Karpas-422 (cell line): ENCODE results near the gene TSPAN9. TPM values are rescaled to one million over a fixed set of nuclear protein-coding genes. Genes with fewer than 3 reads are reported as not detected.

Source experiments
- DNase-seq: peaks from one replicate; pipeline ENCODE4 v3.0.0-alpha.2; 2015
- H2AFZ ChIP-seq: fragments of 200-600 bp; sonication (generic); 2 replicates; pipeline ENCODE4 v1.6.1; 2014; ENCODE audit warnings: antibody characterized with exemption, low read length, mixed read lengths
- H3K27ac ChIP-seq: fragments of 200-600 bp; sonication (generic); 2 replicates; pipeline ENCODE4 v1.5.1; 2014; ENCODE audit warnings: mild to moderate bottlenecking, low read length, moderate library complexity
- H3K27me3 ChIP-seq: fragments of 200-600 bp; sonication (generic); 2 replicates; pipeline ENCODE4 v1.6.1; 2014; ENCODE audit warnings: low read length, mixed read lengths
- H3K36me3 ChIP-seq: fragments of 200-600 bp; sonication (generic); 2 replicates; pipeline ENCODE4 v1.6.1; 2014; ENCODE audit warnings: low read length, mixed read lengths; ENCODE audit not compliant: insufficient read depth
- H3K4me1 ChIP-seq: fragments of 200-600 bp; sonication (generic); 2 replicates; pipeline ENCODE4 v1.6.1; 2014; ENCODE audit warnings: mild to moderate bottlenecking, low read length, mixed read lengths
- H3K4me2 ChIP-seq: fragments of 200-600 bp; sonication (generic); 2 replicates; pipeline ENCODE4 v1.6.1; 2014; ENCODE audit warnings: low read length, low read depth, mild to moderate bottlenecking; ENCODE audit not compliant: poor library complexity, severe bottlenecking
- H3K4me3 ChIP-seq: fragments of 200-600 bp; sonication (generic); 2 replicates; pipeline ENCODE4 v1.5.1; 2014; ENCODE audit warnings: mild to moderate bottlenecking, antibody characterized with exemption, low read length, mixed read lengths
- H3K79me2 ChIP-seq: fragments of 200-600 bp; sonication (generic); 2 replicates; pipeline ENCODE4 v1.6.1; 2014; ENCODE audit warnings: mild to moderate bottlenecking, low read length, mixed read lengths
- H3K9ac ChIP-seq: fragments of 200-600 bp; sonication (generic); 2 replicates; pipeline ENCODE4 v1.6.0; 2014; ENCODE audit warnings: low read length
- H3K9me2 ChIP-seq: fragments of 200-600 bp; sonication (generic), shearing (Covaris generic); replicated peaks from 2 replicates; pipeline ENCODE4 v1.6.0; 2014; ENCODE audit warnings: mild to moderate bottlenecking, low read length, moderate library complexity; ENCODE audit not compliant: insufficient read depth
- H3K9me3 ChIP-seq: fragments of 300-700, 200-600 bp; sonication (generic); 2 replicates; pipeline ENCODE4 v1.6.1; 2014; ENCODE audit warnings: low read length, mixed read lengths
- H4K20me1 ChIP-seq: fragments of 200-600 bp; sonication (generic); 2 replicates; pipeline ENCODE4 v1.6.1; 2014; ENCODE audit warnings: mild to moderate bottlenecking, antibody characterized with exemption, low read length, low read depth; ENCODE audit not compliant: insufficient read depth
- total RNA-seq: library from RNA; depleted of rRNA; stranded (reverse); fragments of >200 nt; shearing (Covaris generic); gene quantifications from 2 replicates; pipeline ENCODE4 v1.2.3, GENCODE V29; 2014; ENCODE audit warnings: low replicate concordance

Gene TSPAN9
- total RNA-seq, 1 experiment from 2014 or later: 2.0 TPM

- Histone ChIP-seq H3K4me2 (no peak overlapping the region), H3K27ac (no peak overlapping the region), H3K27me3 (no peaks in the 10 kb centered on the region), H3K9me3 (no peaks in the 10 kb centered on the region), H2AFZ (no peak overlapping the region), H3K36me3 (no peaks in the 10 kb centered on the region), H3K9me2 (no peaks in the 10 kb centered on the region), H3K9ac (no peak overlapping the region), H4K20me1 (no peaks in the 10 kb centered on the region; the same call in 1 of the 2 replicates), H3K4me1 (peaks cover 3% of the 10 kb centered on the region), H3K4me3 (no peak overlapping the region), H3K79me2 (no peaks in the 10 kb centered on the region)
- no peak for DNase-seq
These were observed 218.0 kb downstream of the TSPAN9 start for GRCh38 chr12:3295225-3295624.

DNA sequence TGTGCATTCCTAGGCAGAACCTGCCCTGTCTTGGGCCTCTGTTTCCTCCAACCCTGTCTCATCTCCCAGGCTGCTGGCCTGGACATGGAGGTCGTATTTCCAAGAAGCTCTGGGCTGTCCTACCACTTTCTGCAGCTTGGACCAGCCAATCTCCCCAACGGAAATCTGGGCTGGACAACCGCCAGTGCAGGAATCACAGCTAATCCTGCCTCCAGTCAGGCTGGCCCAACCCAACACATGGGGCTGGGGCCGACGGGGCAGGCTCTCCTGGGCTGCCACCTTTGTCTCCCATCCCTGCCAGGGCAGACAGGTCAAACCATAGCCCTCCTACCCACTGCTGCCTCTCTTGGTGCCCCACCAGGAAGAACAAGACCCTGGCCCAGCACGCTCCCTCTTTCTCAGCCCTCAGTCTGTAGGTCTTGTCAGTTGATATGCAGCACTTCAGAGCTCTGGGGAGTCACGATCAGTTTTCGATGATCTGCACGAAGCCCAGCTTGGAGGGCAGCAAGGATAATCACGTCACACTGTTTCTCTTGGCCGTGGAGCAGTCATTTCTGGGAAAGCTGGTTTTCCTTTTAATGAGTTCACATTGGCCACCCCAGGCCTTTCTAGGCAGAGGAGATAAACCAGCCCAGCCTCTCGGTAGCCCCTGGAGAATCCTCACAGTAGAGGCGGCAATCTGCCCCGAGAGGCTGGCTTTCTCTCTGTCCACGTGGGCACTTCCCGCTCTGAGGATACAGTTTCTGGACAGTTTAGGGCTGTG, 218.6 kb downstream of the TSPAN9 start:
- no peak overlapping the region for H2AFZ ChIP-seq
- H3K9me3 ChIP-seq: no peaks in the 10 kb centered on the region
- H3K4me1 ChIP-seq: peaks cover 4% of the 10 kb centered on the region
- H3K9ac ChIP-seq: no peak overlapping the region
- H3K36me3 ChIP-seq: no peaks in the 10 kb centered on the region
- H3K4me3 ChIP-seq: no peak overlapping the region
- H3K9me2 ChIP-seq: no peaks in the 10 kb centered on the region
- DNase-seq: no peak
- no peaks in the 10 kb centered on the region for H3K79me2 ChIP-seq
- H4K20me1 ChIP-seq: no peaks in the 10 kb centered on the region; the same call in 1 of the 2 replicates
- no peak overlapping the region for H3K27ac ChIP-seq
- no peak overlapping the region for H3K4me2 ChIP-seq
- no peaks in the 10 kb centered on the region for H3K27me3 ChIP-seq

DNA sequence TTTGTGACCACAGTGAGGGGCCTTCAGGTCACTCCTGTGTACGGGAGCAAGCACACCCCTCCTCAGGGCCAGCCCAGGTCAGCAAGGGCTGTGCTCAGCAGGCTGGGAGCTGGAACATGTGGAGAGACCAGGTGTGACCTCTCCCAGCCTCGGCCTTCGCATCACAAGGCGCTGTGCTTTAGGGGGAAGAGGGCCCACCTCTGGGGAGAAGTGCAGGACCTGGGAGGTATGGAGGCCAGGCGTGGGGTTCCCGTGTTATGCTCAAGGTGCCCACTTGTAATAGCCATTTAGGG, 219.2 kb downstream of the TSPAN9 start:
- Histone ChIP-seq H3K79me2 (no peaks in the 10 kb centered on the region), H3K27me3 (no peaks in the 10 kb centered on the region), H3K36me3 (no peaks in the 10 kb centered on the region), H4K20me1 (no peaks in the 10 kb centered on the region; the same call in 1 of the 2 replicates), H3K9me3 (no peaks in the 10 kb centered on the region), H3K4me2 (no peak overlapping the region), H3K27ac (no peak overlapping the region), H3K9ac (no peak overlapping the region), H3K4me1 (peaks cover 4% of the 10 kb centered on the region), H3K4me3 (no peak overlapping the region), H3K9me2 (no peaks in the 10 kb centered on the region), H2AFZ (no peak overlapping the region)
- no peak for DNase-seq

GRCh38 chr12:3298603-3299002, 221.4 kb downstream of the TSPAN9 start:
- Histone ChIP-seq H3K4me2 (no peak overlapping the region), H2AFZ (no peak overlapping the region), H3K36me3 (no peaks in the 10 kb centered on the region), H3K4me3 (no peak overlapping the region), H3K27me3 (no peaks in the 10 kb centered on the region), H3K4me1 (peaks cover 4% of the 10 kb centered on the region), H3K9ac (no peak overlapping the region), H4K20me1 (peaks cover 3% of the 10 kb centered on the region; the same call in 1 of the 2 replicates), H3K9me2 (no peaks in the 10 kb centered on the region), H3K9me3 (no peaks in the 10 kb centered on the region), H3K79me2 (no peaks in the 10 kb centered on the region), H3K27ac (no peak overlapping the region)
- DNase-seq: no peak

DNA sequence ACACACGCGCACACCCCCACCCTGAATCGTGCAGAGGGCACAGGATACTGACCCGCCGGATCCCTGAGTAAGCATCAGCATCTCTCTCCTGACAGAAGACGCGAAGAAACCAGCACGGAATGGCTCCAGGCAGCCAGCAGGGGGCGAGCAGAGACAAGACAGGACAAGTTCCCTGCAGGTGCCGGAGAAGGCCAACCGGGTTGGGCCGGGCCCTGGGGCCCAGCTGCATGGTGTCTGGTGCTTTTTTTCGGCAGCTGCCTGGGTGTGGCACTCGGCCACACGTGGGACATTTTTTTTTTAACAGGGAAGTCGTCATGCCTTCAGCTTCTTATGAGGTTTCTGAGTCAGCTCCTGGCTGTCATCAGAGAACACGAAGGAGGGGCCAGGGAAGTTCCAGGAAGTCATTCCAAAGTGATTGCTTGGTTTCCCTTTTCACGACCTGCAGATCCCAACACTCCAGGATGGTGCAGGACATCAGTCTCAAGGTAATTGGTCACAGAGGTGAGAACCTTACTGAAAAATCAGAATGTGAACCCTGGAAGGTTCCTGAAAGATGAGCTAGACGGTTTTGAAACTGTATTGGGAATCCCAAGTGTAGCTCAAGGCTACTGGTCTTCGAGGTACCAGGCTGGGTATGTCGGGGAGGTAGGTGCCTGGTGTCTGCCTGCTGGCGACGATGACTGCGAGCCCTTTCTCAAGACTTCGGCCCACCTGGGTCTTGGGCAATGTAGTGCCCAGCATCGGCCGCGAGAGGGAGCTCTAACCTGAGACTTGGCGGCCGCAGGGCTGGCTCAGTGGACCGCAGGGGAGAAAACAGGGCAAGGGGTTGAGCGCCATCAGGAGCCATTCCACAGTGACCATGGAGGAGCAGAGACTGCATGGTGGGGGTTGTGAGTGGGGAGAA, 223.0 kb downstream of the TSPAN9 start:
- H3K79me2 ChIP-seq: no peaks in the 10 kb centered on the region
- H4K20me1 ChIP-seq: peaks cover 3% of the 10 kb centered on the region; the same call in 1 of the 2 replicates
- H3K9me2 ChIP-seq: no peaks in the 10 kb centered on the region
- H3K27me3 ChIP-seq: no peaks in the 10 kb centered on the region
- H3K4me2 ChIP-seq: no peak overlapping the region
- H3K9me3 ChIP-seq: no peaks in the 10 kb centered on the region
- H3K36me3 ChIP-seq: no peaks in the 10 kb centered on the region
- H3K4me3 ChIP-seq: no peak overlapping the region
- H3K27ac ChIP-seq: no peak overlapping the region
- H3K4me1 ChIP-seq: peaks cover 4% of the 10 kb centered on the region
- H3K9ac ChIP-seq: no peak overlapping the region
- DNase-seq: peak; percentile 93
- H2AFZ ChIP-seq: no peak overlapping the region

GRCh38 chr12:3300833-3301401, 223.7 kb downstream of the TSPAN9 start:
- H3K4me3 ChIP-seq: no peak overlapping the region
- no peak overlapping the region for H3K4me2 ChIP-seq
- no peak overlapping the region for H2AFZ ChIP-seq

GRCh38 chr12:3302401-3303041, 225.3 kb downstream of the TSPAN9 start:
- no peaks in the 10 kb centered on the region for H3K79me2 ChIP-seq
- H3K27me3 ChIP-seq: no peaks in the 10 kb centered on the region
- no peaks in the 10 kb centered on the region for H3K9me3 ChIP-seq
- H3K36me3 ChIP-seq: no peaks in the 10 kb centered on the region
- peaks cover 3% of the 10 kb centered on the region; the same call in 1 of the 2 replicates for H4K20me1 ChIP-seq
- H3K4me2 ChIP-seq: no peak overlapping the region
- no peak overlapping the region for H3K27ac ChIP-seq
- no peak overlapping the region for H3K4me3 ChIP-seq
- H3K9ac ChIP-seq: no peak overlapping the region
- H3K4me1 ChIP-seq: peaks cover 4% of the 10 kb centered on the region
- DNase-seq: no peak
- no peaks in the 10 kb centered on the region for H3K9me2 ChIP-seq
- H2AFZ ChIP-seq: no peak overlapping the region

More at GRCh38 chr12:3300833-3301401, 223.7 kb downstream of the TSPAN9 start:
- Histone ChIP-seq H3K9ac (no peak overlapping the region), H3K36me3 (no peaks in the 10 kb centered on the region), H3K27me3 (no peaks in the 10 kb centered on the region), H3K79me2 (no peaks in the 10 kb centered on the region), H3K27ac (no peak overlapping the region), H3K4me1 (peaks cover 4% of the 10 kb centered on the region), H3K9me2 (no peaks in the 10 kb centered on the region), H4K20me1 (peaks cover 3% of the 10 kb centered on the region; the same call in 1 of the 2 replicates), H3K9me3 (no peaks in the 10 kb centered on the region)
- no peak for DNase-seq
